ENCODE results near the gene KLK10. TPM values are rescaled to one million over a fixed set of nuclear protein-coding genes. Genes with fewer than 3 reads are reported as not detected.

KLK10 gene
- not detected in 2 replicates for total RNA-seq

DNA sequence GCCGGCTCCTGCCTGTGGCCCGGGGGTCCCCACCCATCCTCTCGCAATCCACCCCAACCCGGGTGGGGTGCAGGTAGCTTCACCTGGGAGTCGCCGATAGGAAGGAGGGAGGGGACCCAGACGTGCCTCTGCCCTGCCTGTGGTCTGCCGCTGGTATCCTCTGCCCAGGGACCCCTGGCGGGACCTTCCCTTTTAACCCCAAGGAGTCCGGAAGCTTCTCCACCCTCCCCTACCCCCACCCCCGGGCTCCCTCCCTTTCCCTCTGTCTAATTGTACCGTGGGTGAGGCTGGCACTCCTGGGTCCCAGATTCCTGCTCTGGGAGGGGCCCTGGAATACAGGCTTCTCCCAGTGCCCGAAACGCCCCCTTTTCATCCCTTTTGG is at the start of gene KLK10:
TSS of gene KLK10 (minus strand) at position 166 of the 382 bp plus-strand sequence. CDS start 579 bp downstream, outside the sequence.

GRCh38 chr19:51064534-51065220 is 45.2 kb upstream of the KLK10 start, which contains the start of gene KLK13:
TSS of gene KLK13 (minus strand) at chr19:51065092. CDS start at chr19:51065067, 25 bp downstream.

GRCh38 chr19:51034704-51035103 is 15.2 kb upstream of the KLK10 start, which contains the start of gene KLK12:
TSS of gene KLK12 (minus strand) at chr19:51035002. CDS start at chr19:51034621, 381 bp downstream.

GRCh38 chr19:51026554-51026831 is 7.0 kb upstream of the KLK10 start, which contains the start of gene KLK11:
TSS of gene KLK11 (minus strand) at chr19:51026616. CDS start at chr19:51025631, 985 bp downstream.

GRCh38 chr19:51001515-51001914 is 18.0 kb downstream of the KLK10 start, which contains the start of gene KLK8:
TSS of gene KLK8 (minus strand) at chr19:51001604. CDS start at chr19:51001167, 437 bp downstream.

DNA sequence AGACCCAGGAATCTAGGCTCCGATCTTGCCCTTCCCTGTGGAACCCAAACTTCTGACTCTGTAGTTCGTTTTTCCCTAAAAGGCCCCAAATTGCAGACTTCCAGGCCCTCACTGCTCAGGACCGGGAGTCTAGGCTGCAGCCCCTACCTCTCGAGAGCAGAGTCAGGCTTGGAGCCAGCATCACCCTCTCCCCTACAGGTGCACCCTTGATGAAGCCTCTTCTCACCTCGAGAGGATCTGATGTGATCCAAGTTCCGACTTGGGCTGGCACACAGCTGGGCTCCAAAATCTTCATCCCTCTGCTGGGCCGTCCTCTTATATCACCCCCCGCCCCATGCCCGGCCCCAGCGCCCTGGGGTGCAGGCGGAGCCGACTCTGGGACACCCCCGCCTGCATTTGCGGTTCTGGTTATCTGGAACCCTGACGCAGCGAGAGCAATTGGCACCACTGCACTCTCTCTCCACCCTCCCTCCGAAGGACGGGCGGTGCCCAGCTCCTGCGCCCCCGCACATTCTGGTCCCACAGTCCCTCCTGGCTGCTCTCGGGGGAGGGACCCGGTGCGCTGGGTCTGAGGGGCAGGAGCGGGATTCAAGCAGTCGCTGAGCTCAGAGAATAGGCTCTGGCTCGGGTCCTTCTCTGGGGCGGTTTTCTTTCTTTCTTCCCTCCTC is 35.8 kb downstream of the KLK10 start, which contains the start of gene KLK7:
TSS of gene KLK7 (minus strand) at position 293 of the 668 bp plus-strand sequence. CDS start 1,518 bp downstream, outside the sequence.

GRCh38 chr19:50969413-50969760 is 50.1 kb downstream of the KLK10 start, which contains the start of gene KLK6:
TSS of gene KLK6 (minus strand) at chr19:50969591. CDS start at chr19:50968104, 1,487 bp downstream.

Other genes with a start within 250 kb of the KLK10 start
- not detected in 2 replicates for gene GPR32, start 249.2 kb downstream of the KLK10 start, total RNA-seq
- not detected in 2 replicates for gene ACP4, start 229.3 kb downstream of the KLK10 start, total RNA-seq
- gene KLK1, start 195.9 kb downstream of the KLK10 start, total RNA-seq = not detected in 2 replicates
- gene KLK15, start 186.1 kb downstream of the KLK10 start, total RNA-seq = not detected in 2 replicates
- gene KLK3, start 164.8 kb downstream of the KLK10 start, total RNA-seq = not detected in 2 replicates
- not detected in 2 replicates for gene KLK2, start 146.3 kb downstream of the KLK10 start, total RNA-seq
- not detected in 2 replicates for gene KLK4, start 108.3 kb downstream of the KLK10 start, total RNA-seq
- gene KLK5, start 66.7 kb downstream of the KLK10 start, total RNA-seq = not detected in 2 replicates
- not detected in 2 replicates for gene KLK6, start 50.1 kb downstream of the KLK10 start, total RNA-seq
- not detected in 2 replicates for gene KLK7, start 35.8 kb downstream of the KLK10 start, total RNA-seq
- gene KLK8, start 18.1 kb downstream of the KLK10 start, total RNA-seq = not detected in 2 replicates
- not detected in 2 replicates for gene KLK11, start 6.9 kb upstream of the KLK10 start, total RNA-seq
- gene KLK12, start 15.3 kb upstream of the KLK10 start, total RNA-seq = not detected in 2 replicates
- gene KLK13, start 45.4 kb upstream of the KLK10 start, total RNA-seq = not detected in 2 replicates
- gene KLK14, start 63.2 kb upstream of the KLK10 start, total RNA-seq = not detected in 2 replicates
- gene CTU1, start 88.7 kb upstream of the KLK10 start, total RNA-seq = 8.3 and 12.5 TPM in 2 replicates
- not detected in 2 replicates for gene SIGLEC9, start 105.2 kb upstream of the KLK10 start, total RNA-seq
- gene SIGLEC7, start 122.6 kb upstream of the KLK10 start, total RNA-seq = not detected in 2 replicates
- gene CD33, start 205.4 kb upstream of the KLK10 start, total RNA-seq = not detected in 2 replicates
- gene SIGLECL1, start 231.4 kb upstream of the KLK10 start, total RNA-seq = not detected in 2 replicates

Measured in cardiac atrium fibroblast (primary cell).